OCI-LY7 (cell line): ENCODE data around the gene ULBP3. TPM values are rescaled to one million over a fixed set of nuclear protein-coding genes. Genes with fewer than 3 reads are reported as not detected.

Experiments
- BruUV-seq: library from RNA; stranded (reverse); fragments of 400-500 nt; replicated peaks from 2 replicates; lab custom pipeline; 2021; lab: Mats Ljungman, UMichigan
- CTCF ChIA-PET: fragments of 300-600 bp; sonication (Branson Sonifier 250); formaldehyde crosslinking; loops from one replicate; lab custom pipeline; 2022; ENCODE audit warnings: antibody characterized with exemption; ENCODE audit not compliant: unreplicated experiment; lab: Charles Lee
- POLR2A ChIA-PET: fragments of 300-600 bp; sonication (Branson Sonifier 250); formaldehyde crosslinking; loops from one replicate; lab custom pipeline; 2022; ENCODE audit warnings: antibody characterized with exemption; lab: Charles Lee
- DNase-seq: peaks from one replicate; pipeline ENCODE4 v3.0.0-alpha.2; 2015; ENCODE audit warnings: low spot score
- H2AFZ ChIP-seq: fragments of 200-600 bp; sonication (generic), shearing (Covaris generic); 2 replicates; pipeline ENCODE4 v1.6.1; 2014; ENCODE audit warnings: mild to moderate bottlenecking, antibody characterized with exemption, low read length, moderate library complexity
- H3K27ac ChIP-seq: fragments of 200-600 bp; sonication (generic); 2 replicates; pipeline ENCODE4 v1.5.1; 2014; ENCODE audit warnings: mixed run types, low read depth, mild to moderate bottlenecking, moderate library complexity, low read length, inconsistent platforms; ENCODE audit not compliant: poor library complexity, severe bottlenecking
- H3K36me3 ChIP-seq: fragments of 200-600 bp; sonication (generic); 2 replicates; pipeline ENCODE4 v1.6.1; 2014; ENCODE audit warnings: mild to moderate bottlenecking, antibody characterized with exemption, low read length, moderate library complexity, mixed read lengths; ENCODE audit not compliant: insufficient read depth
- H3K4me1 ChIP-seq: fragments of 200-600 bp; sonication (generic); 2 replicates; pipeline ENCODE4 v1.5.1; 2014; ENCODE audit warnings: mild to moderate bottlenecking, low read length; ENCODE audit not compliant: insufficient read depth, poor library complexity, severe bottlenecking
- H3K4me2 ChIP-seq: fragments of 200-600 bp; sonication (generic); 2 replicates; pipeline ENCODE4 v1.6.1; 2014; ENCODE audit warnings: mild to moderate bottlenecking, low read length
- H3K4me3 ChIP-seq: fragments of 200-600 bp; sonication (generic); 2 replicates; pipeline ENCODE4 v1.5.1; 2014; ENCODE audit warnings: mild to moderate bottlenecking, low read depth, low read length; ENCODE audit not compliant: poor library complexity, severe bottlenecking
- H3K79me2 ChIP-seq: fragments of 200-600 bp; sonication (generic); 2 replicates; pipeline ENCODE4 v1.6.1; 2016; ENCODE audit warnings: low read depth, mild to moderate bottlenecking, low read length, moderate library complexity, mixed read lengths; ENCODE audit not compliant: insufficient read depth
- H3K9me2 ChIP-seq: fragments of 200-600 bp; sonication (generic); 2 replicates; pipeline ENCODE4 v1.6.1; 2016; ENCODE audit warnings: mild to moderate bottlenecking, low read length, mixed read lengths; ENCODE audit not compliant: insufficient read depth
- H3K9me3 ChIP-seq: fragments of 200-600 bp; sonication (generic); 2 replicates; pipeline ENCODE4 v1.6.1; 2014; ENCODE audit warnings: mild to moderate bottlenecking, mixed run types, low read length, mixed read lengths
- H4K20me1 ChIP-seq: fragments of 200-600 bp; sonication (generic); 2 replicates; pipeline ENCODE4 v1.6.1; 2014; ENCODE audit warnings: mild to moderate bottlenecking, antibody characterized with exemption, low read length, moderate library complexity, mixed read lengths; ENCODE audit not compliant: insufficient read depth
- EZH2phosphoT487 ChIP-seq: fragments of 200-600 bp; sonication (generic); IDR thresholded peaks from 2 replicates; pipeline ENCODE4 v1.6.1; 2018; ENCODE audit warnings: low read depth, borderline replicate concordance, mild to moderate bottlenecking, mixed run types, antibody characterized with exemption, low read length, moderate library complexity, mixed read lengths
- intact Hi-C: fragments of 100-400 bp; cut with micrococcal nuclease; formaldehyde crosslinking; loops from one replicate; pipeline ENCODE4 v1.10.0; 2022; ENCODE audit not compliant: unreplicated experiment
- total RNA-seq, 2 experiments: library from RNA; depleted of rRNA in 1 of 2; stranded (reverse); fragments of >200 nt in 1 of 2; shearing (Covaris generic) in 1 of 2; gene quantifications; 2 replicates each; pipeline ENCODE4 v1.2.3, GENCODE V29; 2014 to 2022
- TF ChIP-seq, protein P1 (sequence below): fragments of 200-600 bp; sonication (generic); conservative IDR thresholded peaks from 2 replicates; pipeline ENCODE4 v1.5.1; 2014; ENCODE audit warnings: mild to moderate bottlenecking, antibody characterized with exemption, low read length, moderate library complexity, mixed read lengths

The ULBP3 gene
- total RNA-seq, 2 experiments from 2014 or later = 3.5 to 4.3 TPM

GRCh38 chr6:150118203-150118602 lies 49.3 kb upstream of the ULBP3 start:
- peaks cover 16% of the 10 kb centered on the region for H3K4me1 ChIP-seq
- no peak overlapping the region for H3K4me3 ChIP-seq
- POLR2A ChIA-PET = no interaction called here
- no peaks in the 10 kb centered on the region for H4K20me1 ChIP-seq
- CTCF ChIA-PET = no interaction called here
- H3K4me2 ChIP-seq = no peak overlapping the region
- no peak for TF ChIP-seq EZH2phosphoT487
- TF ChIP-seq, protein P1, sequence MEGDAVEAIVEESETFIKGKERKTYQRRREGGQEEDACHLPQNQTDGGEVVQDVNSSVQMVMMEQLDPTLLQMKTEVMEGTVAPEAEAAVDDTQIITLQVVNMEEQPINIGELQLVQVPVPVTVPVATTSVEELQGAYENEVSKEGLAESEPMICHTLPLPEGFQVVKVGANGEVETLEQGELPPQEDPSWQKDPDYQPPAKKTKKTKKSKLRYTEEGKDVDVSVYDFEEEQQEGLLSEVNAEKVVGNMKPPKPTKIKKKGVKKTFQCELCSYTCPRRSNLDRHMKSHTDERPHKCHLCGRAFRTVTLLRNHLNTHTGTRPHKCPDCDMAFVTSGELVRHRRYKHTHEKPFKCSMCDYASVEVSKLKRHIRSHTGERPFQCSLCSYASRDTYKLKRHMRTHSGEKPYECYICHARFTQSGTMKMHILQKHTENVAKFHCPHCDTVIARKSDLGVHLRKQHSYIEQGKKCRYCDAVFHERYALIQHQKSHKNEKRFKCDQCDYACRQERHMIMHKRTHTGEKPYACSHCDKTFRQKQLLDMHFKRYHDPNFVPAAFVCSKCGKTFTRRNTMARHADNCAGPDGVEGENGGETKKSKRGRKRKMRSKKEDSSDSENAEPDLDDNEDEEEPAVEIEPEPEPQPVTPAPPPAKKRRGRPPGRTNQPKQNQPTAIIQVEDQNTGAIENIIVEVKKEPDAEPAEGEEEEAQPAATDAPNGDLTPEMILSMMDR = no peak
- intact Hi-C loops = no loop called here
- no peaks in the 10 kb centered on the region for H3K36me3 ChIP-seq
- no peaks in the 10 kb centered on the region for H3K9me3 ChIP-seq
- no peaks in the 10 kb centered on the region for H3K79me2 ChIP-seq
- H2AFZ ChIP-seq = no peak overlapping the region
- H3K9me2 ChIP-seq = no peaks in the 10 kb centered on the region
- BruUV-seq = no TSS peak
- DNase-seq = no peak
- H3K27ac ChIP-seq = no peak overlapping the region

DNA sequence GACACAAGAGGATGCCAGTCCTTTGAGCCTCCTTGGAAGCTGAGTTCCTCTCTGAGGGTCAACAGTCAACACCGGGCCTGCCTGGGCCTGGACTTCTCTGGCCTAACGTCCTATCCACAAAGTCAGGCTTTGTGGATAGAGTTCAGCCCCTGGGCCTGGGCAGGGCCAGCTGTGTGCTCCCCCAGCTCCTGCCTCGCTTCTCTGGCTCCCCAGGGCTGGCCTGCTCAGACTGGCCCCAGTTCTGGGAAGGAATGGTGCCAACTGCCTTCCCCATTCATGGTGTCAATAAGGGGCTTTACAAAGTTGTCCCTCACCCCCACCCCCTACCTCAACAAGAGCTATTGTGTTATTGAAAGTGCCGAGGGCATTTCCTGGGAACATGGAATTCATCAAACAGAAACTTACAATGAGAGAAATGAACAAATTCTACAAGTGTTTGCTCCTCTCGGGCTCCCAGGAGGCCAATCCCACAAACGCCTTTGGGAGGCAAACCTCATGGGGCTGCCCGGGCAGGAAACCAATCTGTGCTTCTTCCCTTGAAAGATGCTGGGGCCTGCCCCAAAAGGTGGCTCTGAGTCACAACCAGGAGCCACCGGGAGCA lies 47.4 kb upstream of the ULBP3 start:
- CTCF ChIA-PET = no interaction called here
- intact Hi-C loops = no loop called here

GRCh38 chr6:150115769-150116168 lies 46.8 kb upstream of the ULBP3 start:
- no peak overlapping the region for H2AFZ ChIP-seq
- no peak for DNase-seq
- POLR2A ChIA-PET = no interaction called here
- no peaks in the 10 kb centered on the region for H3K79me2 ChIP-seq
- H4K20me1 ChIP-seq = no peaks in the 10 kb centered on the region
- H3K4me2 ChIP-seq = no peak overlapping the region
- no peaks in the 10 kb centered on the region for H3K36me3 ChIP-seq
- peaks cover 16% of the 10 kb centered on the region for H3K4me1 ChIP-seq
- intact Hi-C loops = no loop called here
- TF ChIP-seq, protein P1 = no peak
- TF ChIP-seq EZH2phosphoT487 = no peak
- H3K27ac ChIP-seq = no peak overlapping the region
- no peaks in the 10 kb centered on the region for H3K9me3 ChIP-seq
- no peak overlapping the region for H3K4me3 ChIP-seq
- CTCF ChIA-PET = no interaction called here
- no peaks in the 10 kb centered on the region for H3K9me2 ChIP-seq
- no TSS peak for BruUV-seq

More for the DNA sequence above, 47.4 kb upstream of the ULBP3 start:
- no TSS peak for BruUV-seq
- H2AFZ ChIP-seq = no peak overlapping the region
- H4K20me1 ChIP-seq = no peaks in the 10 kb centered on the region
- no peaks in the 10 kb centered on the region for H3K9me2 ChIP-seq
- POLR2A ChIA-PET = interaction anchor here (0.6 kb wide), 1 partner anchor 72 kb away, joined by 6 read pairs; no protein-coding TSS in a partner anchor
- H3K4me2 ChIP-seq = no peak overlapping the region
- no peaks in the 10 kb centered on the region for H3K9me3 ChIP-seq
- H3K36me3 ChIP-seq = no peaks in the 10 kb centered on the region
- no peak for TF ChIP-seq EZH2phosphoT487
- TF ChIP-seq, protein P1 = no peak
- H3K79me2 ChIP-seq = no peaks in the 10 kb centered on the region
- H3K4me1 ChIP-seq = peaks cover 16% of the 10 kb centered on the region
- no peak overlapping the region for H3K4me3 ChIP-seq
- no peak for DNase-seq
- H3K27ac ChIP-seq = no peak overlapping the region
